Activated CD4-positive, alpha-beta T cell treated with anti-CD3 and anti-CD28 coated beads for 1 hour (primary cell): ENCODE measurements around the gene ANKRD9.
"Not testable (repeated sequence)": the region's sequence is repeated elsewhere in the genome, so short reads cannot be mapped to it uniquely, and the experiment has no call there.

Experiments
- DNase-seq: peaks from one replicate; pipeline ENCODE4 v3.0.0-alpha.2; 2020

ANKRD9 gene, protein sequence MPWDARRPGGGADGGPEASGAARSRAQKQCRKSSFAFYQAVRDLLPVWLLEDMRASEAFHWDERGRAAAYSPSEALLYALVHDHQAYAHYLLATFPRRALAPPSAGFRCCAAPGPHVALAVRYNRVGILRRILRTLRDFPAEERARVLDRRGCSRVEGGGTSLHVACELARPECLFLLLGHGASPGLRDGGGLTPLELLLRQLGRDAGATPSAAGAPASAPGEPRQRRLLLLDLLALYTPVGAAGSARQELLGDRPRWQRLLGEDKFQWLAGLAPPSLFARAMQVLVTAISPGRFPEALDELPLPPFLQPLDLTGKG

DNA sequence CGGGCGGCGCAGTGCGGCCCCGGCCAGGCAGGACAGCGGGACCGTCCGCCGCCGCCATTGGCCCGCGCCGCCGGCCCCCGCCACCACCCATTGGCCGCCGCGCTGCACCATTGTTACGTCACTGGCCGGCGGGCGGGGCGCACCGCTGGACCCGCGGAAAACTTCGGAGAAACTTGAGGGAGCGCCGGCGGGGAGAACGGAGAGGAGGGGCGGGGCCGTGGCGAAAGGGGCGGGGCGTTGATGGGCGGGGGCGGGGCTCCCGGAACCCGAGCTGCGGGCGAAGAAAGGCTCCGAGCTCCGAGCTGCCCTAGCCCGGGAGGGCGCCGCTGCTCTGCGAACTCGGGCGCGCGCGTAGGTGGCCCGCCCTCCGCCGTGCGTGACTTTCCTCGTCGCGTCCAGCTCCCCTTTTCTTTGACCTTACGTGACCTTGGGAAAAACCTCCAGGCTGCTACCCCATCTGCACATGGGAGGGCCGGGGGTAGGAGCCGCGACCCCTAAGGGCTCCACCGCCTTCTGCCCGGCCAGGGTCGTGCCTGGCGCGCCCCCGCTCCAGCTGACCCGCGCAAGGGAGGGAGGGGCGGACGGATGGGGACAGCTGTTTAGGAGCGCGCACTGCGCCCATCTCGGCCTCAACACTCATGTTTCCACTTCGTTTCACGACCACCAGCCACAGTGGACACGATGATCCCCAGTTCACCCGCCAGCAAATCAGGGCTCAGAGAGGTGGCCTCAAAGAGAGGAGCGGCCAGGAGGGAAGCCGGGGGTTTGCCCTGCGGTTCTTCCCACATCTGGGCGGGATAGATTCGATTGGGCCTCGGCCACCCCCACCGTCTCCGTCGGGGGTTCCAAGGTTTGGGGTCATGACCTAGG, at the start of gene ANKRD9:
Gene ANKRD9, minus strand, starts transcription at position 31 of the 870 bp plus-strand sequence. CDS start 1,887 bp downstream, outside the sequence.
- peak; percentile 80 for DNase-seq

DNA sequence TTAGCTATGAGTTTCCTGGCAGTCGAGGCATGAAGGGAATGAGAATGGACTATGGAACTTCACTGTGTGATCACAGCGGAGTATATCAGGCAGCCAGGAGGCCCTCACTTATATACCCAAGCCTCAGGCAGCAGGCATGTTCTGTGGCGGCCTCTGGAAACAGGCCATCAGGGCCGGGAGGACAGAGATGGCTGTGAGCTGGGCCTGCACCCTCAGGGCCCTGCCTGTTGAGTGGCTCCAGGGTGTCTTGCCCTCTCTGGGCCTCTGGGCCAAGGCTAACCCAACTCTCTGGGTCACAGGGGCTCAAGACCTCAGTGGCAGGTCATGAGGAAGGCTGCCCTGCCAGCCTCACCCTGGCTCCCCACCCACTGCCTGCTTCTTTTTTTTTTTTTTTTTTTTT, 49.0 kb upstream of the ANKRD9 start:
- no peak for DNase-seq

DNA sequence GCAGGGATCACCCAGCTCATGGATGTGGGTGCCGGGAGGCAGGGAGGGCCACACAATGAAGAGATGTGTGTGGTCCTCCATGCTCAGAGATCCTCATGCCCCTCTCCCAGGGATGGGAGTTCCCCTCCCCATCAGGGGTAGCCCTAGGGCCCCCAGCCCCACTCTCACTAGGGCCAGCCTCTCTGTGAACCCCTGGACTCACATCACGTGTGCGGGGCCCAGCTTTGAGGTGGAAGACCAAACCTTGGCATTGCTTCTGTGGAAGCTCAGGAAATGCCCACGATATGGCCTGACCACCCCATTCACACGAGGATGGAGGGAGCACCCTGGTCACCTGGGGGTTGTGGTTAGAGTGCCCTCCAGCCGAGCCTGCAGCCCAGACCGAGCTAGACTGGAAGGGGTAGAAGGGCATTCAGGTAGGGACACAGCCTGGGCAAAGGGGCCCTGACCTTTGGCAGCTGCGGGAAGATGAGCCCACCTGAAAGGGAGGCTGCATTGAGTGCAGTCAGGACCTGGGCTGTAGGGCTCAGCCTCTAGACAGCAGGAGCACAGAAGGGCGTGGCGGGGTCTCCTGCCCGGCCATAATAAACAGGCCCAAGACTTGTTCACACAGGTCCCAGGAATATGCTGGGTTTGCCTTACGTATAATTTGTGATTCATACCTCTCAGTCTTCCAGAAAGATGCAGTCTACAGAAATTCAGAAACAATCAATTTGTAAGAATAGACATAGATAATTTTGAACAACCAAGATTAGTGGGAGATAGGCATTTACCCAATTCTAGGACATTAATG, 48.1 kb upstream of the ANKRD9 start:
- no peak for DNase-seq

DNA sequence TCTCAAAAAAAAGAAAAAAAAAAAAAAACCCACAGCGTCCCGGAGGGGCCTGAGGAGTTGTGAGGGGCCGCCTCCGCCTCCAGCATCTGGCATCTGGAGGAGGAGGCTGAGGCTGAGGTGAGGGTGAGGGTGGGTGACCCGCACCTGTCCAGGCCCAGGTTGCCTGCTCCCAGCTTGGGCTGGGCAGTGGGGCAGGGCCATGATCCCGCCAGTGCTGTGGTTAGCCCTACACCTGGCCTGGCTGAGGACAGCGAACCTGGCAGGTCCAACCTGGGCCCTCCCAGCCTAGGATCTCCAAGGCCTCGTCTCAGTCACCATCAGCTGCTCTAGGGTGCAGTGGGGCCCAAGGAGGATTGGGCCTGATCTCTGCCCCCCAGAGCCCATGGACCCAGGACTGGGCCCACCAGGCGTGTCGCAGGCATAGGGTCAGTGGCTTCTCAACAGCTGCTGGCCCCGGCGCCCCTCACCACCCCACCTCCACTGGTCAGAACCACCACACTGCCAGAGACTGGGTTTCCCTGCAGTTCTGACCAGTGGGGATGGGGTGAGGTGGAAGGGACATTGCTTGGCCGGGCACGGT, 46.6 kb upstream of the ANKRD9 start:
- no peak for DNase-seq

DNA sequence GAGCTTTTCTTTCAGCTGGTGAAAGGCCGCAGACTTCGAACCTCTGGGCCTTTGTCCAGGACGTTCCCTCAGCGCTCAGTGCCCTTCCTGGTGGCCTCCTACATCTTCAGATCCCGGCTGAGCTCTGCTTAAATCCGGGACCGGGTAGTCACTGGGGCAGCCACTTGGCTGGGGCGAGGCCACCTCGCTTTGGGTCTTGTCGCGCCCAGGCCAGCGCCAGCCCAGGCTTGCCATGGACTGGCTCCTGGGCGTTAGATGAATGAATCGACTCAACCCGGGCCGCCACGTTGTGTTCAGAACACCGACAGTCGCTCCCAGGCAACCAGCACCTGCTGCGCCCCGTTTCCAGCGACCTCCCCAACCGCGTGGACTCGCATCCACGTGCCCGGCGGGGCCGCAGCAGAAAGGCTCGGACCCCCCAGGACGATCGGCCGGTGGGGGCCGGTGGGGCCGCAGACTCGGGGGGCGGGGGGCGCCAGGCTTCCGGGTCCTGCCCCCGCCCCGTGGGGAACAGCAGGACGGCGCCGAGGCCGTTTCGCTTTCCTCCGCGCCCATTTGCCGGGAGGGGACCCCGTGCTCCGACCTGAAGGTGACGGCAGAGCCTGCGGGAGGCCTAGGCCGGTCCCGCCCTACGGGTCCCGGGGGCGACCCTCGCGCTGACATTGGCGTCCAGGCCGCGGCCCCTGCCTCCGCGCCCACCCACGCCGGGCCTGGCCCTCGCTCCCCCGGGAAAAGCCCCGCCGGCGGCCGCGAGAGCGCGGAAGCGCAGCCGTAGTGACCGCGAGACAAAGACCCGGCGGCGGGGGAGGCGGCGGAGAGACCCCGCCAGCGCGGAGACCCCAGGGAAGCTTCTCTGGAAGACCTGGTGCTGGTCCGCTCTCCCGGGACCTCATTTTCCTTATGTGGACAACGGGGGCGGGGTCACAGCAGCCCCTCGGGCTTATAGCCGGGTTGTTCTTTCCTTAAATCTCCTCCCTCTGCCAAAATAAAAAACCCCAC, 45.5 kb upstream of the ANKRD9 start:
- DNase-seq = peak; percentile 44

DNA sequence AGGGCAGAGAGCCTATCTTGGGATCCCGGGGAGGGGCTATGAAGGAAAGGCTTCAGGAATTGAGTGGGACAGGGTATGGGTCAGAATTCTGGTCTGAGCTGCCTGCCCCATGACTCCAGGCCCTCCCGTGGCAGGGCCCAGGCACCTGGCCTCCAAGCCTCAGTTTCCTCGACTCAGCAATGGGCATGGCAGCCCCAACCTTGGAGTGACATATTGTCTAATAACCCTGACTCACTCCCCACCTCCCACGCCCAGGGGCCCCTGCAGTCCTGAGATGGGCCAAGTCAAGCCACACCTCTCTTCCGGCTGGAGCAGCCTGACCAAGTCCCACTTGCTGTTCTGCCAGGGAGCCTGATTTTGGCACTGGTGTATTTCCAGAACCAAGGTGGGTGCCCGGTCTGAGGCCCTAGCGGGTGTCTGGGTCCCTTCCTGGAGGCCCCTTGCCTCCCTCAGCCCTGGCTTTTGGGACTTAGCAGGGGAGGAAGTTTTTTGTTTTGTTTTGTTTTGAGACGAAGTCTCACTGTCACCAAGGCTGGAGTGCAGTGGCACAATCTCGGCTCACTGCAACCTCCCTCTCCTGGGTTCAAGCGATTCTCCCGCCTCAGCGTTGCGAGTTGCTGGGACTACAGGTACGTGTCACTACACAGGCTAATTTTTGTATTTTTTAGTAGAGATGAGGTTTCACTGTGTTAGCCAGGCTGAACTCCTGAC, 42.6 kb upstream of the ANKRD9 start:
- no peak for DNase-seq

DNA sequence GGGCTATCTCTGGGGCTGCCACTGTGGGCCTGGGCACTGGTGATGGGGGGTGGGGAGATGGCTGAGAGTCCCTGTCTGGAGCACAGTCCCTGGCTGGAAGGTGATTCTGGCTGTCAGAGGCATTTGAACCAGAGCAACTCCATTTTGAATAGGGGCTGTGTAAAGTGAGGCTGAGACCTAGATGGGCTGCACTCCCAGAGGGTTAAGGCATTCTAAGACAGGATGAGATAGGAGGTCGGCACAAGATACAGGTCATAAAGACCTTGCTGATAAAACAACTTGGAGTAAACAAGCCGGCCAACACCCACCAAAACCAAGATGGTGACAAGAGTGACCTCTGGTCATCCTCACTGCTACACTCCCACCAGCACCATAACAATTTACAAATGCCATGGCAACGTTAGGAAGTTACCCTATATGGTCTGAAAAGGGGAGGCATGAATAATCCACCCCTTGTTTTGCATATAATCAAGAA, 41.4 kb upstream of the ANKRD9 start:
- DNase-seq = not testable (repeated sequence)

DNA sequence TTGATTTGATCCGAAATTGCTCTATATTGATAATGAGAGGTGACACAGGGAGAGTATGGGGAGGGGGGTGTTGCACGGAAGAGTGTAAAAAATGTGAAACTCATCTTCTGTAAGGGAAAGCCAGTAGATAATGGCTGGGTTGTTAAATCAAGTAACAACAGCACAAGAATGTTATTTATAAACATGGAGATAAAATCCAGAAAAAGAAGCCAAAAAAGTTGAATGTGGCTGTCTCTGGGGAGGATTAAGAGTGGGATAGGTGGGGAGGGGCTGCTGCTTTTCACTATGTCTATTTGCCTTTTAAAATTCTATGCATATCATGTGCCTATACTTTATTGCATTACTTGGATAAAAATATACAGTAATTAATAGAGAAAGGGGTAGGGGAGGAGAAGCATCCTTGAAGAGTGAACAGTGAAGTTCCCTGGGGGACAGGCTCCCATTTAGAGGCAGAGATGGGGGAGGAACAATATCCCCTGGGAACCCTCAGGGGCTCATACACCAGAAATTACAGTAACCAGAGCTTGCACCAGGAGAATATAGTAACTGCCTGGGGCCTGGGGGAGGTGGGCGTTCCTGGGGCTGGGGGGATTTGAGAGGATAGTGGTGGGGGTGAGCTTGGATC, 39.2 kb upstream of the ANKRD9 start:
- DNase-seq = no peak

DNA sequence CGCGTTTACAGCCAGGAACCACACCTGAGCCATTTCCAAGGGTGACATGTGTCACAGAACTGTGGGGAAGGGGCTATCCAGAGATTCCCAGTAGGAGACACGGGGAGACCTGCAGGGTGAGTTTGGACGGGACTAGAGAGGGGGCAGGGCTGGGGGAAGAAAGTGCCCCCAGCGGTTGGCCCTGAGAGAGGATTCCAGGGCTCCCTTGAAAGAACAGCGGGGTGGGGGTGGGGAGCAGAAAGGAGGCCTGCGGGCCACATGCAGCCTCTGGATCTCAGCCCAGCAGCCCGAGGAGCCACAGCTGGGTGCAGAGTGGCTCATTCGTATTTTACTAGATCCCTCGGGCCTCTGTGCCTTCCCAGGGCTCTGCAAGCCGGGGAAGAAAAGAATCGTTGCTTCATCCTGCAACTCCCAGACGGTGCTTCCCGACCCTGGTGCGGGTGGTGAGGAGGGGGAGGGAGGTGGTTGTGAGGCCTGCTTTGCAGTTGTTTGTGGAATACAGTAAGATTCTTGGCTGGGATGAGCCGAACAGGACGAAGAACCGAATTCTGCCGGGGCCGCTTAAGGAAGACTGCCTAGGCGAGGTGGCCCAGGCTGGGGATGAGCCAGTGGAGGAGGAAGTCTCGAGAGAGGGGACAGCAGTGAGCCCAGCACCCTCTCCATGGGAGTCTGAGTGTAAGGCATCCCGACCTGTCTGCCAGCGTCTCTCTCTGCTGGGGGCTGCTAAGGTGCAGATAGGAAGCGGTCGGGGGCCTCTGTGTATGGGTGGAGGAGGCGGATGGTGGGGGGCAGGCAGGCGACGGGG, 36.1 kb upstream of the ANKRD9 start:
- no peak for DNase-seq

DNA sequence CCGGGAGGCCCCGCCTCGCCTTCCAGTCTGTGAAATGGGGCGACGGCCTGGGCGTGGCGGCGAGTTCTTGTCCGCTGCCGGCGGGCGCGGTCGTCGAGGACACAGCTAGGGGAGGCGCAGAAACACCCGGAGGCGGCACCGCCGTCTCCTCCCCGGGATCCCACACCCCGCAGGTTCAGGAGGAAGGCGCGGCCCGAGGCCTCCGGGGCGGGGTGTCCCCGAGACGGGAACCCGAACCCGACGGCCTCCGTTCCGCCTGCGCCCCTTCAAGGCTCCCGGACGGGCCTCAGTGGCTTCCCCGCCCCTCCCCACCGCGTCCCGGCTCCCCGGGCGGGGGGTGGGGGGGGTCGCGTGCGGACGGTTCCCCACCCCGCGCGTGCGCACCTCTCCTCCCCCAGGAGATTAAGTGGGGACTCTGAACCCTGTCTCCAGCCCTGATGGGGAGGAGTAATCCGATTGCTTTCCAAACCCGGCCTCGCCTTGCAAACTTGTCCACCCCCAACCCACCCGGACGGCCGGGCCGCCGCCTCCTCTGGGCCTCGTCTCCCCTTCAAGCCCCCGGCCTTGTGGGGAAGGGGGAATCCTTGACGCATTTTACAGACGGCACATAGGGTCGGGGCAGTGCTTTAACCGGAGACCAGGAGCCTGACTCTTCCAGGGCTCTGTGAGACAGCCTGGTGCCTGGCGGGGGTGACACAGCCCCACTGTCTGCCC, 35.3 kb upstream of the ANKRD9 start:
- no peak for DNase-seq

DNA sequence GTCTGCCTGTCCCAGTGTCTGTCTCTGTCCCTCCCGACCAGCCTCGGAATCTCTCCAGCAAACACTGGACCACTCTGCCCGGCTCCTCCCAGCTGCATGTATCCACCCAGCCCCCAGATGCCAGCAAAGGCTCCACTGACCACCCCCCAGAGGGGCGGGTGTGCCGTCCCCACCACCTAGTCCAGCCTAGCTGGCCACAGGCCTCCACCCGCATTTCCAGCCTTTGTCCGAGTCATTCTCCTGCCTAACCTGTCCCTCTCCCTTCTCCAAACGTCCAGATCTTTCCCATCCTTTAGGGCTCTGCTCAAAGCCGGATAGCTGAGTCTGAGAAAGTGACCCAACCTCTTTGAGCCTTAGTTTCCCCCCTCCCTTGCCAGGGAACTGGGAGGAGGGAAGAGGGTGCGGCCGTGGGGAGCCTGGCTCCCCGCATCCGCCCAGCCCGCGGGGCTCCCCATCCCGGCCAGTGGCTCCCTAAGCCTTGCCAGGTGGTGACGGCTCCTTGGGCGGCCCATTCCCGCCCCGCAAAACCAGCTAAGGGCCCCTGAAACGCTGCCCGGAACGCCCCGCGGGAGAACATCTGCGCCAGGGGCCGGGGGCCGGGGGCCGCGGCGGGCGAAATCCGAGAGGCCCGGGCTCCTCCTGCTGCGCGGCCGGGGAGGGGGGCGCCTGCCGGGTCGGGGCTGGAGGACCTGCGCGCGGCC, 34.6 kb upstream of the ANKRD9 start:
- DNase-seq = no peak

DNA sequence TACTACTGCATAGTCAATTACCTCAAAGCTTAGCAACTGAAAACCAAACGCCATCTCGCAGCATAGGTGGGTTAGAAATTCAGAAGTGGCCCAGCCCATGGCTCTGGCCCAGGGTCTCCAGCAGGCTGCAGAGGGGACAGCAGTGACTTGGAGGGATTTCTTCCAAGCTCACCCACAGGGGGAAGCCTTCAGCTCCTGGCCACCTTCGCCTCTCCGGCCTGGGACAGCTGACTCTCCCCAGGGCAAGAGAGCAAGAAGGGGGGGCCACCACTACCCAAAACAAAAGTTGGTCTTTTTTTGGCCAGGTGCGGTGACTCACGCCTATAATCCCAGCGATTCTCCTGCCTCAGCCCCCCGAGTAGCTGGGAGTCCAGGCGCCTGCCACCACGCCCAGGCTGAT, 32.2 kb upstream of the ANKRD9 start:
- DNase-seq = no peak

DNA sequence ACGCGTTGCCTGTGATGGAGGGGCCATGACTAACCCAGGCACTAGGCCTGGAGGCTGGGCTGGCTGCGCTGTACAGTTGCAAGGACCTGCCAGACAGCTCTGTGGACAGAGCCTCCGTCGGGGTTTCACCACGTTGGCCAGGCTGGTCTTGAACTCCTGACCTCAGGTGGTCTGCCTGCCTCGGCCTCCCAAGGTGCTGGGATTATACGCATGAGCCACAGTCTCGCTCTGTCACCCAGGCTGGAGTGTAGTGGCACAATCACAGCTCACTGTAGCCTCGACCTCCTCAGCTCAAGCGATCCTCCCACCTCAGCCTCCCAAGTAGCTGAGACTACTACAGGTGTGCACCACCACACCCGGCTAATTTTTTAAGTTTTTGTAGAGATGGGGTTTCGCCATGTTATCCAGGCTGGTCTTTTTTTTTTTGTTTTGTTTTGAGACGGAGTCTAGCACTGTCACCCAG, 31.5 kb upstream of the ANKRD9 start:
- DNase-seq = not testable (repeated sequence)

DNA sequence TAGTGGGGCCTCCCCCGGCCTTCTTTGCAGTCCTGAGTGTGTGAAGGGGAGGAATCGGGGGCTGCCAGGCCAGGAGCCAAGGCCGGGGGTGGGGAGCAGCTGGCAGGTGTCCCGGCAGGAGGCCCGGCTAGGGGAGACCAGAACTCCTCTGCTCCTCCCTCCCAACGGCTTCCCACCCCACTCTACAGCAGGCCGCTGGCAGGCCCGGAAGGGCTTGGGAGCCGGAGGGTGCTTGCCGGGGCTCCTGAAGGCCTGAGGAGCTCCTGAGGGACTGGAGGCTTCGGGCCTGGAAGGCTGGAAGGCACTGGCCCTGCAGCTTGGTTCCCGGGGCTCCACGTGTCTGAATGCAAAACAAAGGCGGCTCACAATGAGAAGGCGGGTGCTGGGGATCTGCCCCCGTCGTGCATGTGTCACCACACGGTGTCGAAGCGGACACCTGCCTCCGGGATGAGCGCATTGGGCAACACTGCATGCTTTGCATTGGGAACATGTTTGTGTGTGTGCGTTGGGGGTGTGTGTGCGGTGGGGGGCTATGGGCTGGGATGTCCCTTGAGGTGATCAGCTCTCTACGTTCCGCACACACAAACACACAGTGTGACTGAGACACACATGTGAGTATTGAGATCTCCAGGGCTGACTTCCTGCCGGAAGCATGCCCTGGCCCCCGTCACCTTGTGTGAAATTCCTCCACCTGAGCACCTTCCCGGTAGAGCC, 30.9 kb upstream of the ANKRD9 start:
- no peak for DNase-seq

DNA sequence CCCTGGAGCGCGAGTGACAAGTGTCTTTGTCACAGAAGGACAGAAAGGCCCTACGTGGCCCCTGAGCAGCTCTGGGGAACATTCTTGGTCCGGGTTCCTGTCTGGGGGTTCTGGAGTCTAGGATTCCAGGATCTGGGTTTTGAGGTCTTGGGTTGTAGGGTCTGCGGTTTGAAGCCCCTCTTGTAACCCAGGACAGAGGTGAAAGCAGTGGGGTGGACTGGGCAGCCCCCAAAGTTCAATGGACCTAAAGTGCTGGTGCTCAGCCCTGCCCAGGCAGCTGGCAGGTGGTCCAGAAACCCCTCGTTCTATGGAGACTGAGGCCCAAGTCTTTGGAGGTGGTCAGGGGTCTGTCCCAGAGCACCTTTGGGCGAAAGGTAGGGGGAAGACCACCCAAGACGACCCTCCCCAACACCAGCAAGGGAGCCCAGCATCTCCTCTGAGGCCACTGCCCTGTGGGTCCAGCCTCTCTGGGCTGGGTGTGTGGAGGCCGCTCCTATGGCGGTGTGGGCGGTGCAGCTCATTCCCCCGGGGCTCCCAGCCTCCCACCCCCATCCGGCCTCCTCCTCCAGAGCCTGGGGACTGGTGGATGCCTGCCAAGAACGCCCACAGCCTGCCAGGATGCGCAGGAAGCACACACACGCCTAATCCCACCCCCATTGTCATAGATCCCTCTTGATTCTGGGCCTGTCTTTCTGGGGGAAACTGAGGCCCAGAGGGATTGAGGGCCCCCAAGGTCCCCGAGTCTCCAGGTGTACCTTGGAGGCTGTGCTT, 30.2 kb upstream of the ANKRD9 start:
- no peak for DNase-seq
